NOMO-1 treated with DMSO at 0.1 percent for 48 hours (cell line): ENCODE measurements around the gene PLEKHJ1.

Experiments used
- DNase-seq: peaks from one replicate; lab custom pipeline; 2025; ENCODE audit not compliant: unreplicated experiment; lab: John Stamatoyannopoulos, UW

PLEKHJ1 gene

GRCh38 chr19:2249880-2250765 lies 14.0 kb upstream of the PLEKHJ1 start:
- DNase-seq, result no peak

GRCh38 chr19:2249010-2249866 lies 13.1 kb upstream of the PLEKHJ1 start, which contains the start of gene AMH:
Gene AMH (plus strand): TSS chr19:2249323. CDS start chr19:2249333, 10 bp downstream.
- DNase-seq, result no peak

GRCh38 chr19:2248136-2249009 lies 12.2 kb upstream of the PLEKHJ1 start:
- DNase-seq, result no peak

GRCh38 chr19:2247433-2248101 lies 11.4 kb upstream of the PLEKHJ1 start:
- no peak for DNase-seq

- DNase-seq, result no peak
Observed at GRCh38 chr19:2246801-2247361, 10.8 kb upstream of the PLEKHJ1 start.

- DNase-seq, result no peak
Observed at GRCh38 chr19:2246014-2246620, 10.0 kb upstream of the PLEKHJ1 start.

GRCh38 chr19:2245273-2245672 lies 9.1 kb upstream of the PLEKHJ1 start:
- no peak for DNase-seq

- DNase-seq, result no peak
Observed at GRCh38 chr19:2244486-2244885, 8.4 kb upstream of the PLEKHJ1 start.

- no peak for DNase-seq
Observed at GRCh38 chr19:2244125-2244411, 7.9 kb upstream of the PLEKHJ1 start.

- DNase-seq, result no peak
Observed at GRCh38 chr19:2243274-2244124, 7.4 kb upstream of the PLEKHJ1 start.

- no peak for DNase-seq
Observed at GRCh38 chr19:2242816-2243215, 6.7 kb upstream of the PLEKHJ1 start.

- DNase-seq, result no peak
Observed at GRCh38 chr19:2242092-2242537, 6.0 kb upstream of the PLEKHJ1 start.

- no peak for DNase-seq
Observed at GRCh38 chr19:2240881-2241760, 5.0 kb upstream of the PLEKHJ1 start.

GRCh38 chr19:2239771-2240770 lies 3.9 kb upstream of the PLEKHJ1 start:
- DNase-seq, result no peak

GRCh38 chr19:2239173-2239572 lies 3.0 kb upstream of the PLEKHJ1 start:
- no peak for DNase-seq

GRCh38 chr19:2237869-2238153 lies 1.7 kb upstream of the PLEKHJ1 start:
- no peak for DNase-seq
